HepG2 (cell line): ENCODE results near the gene DSTN. TPM values are rescaled to one million over a fixed set of nuclear protein-coding genes. Genes with fewer than 3 reads are reported as not detected.
A peak's percentile ranks its signal among the peaks of the same experiment; 100 is the strongest.

Experiments used
- ARNT ChIP-seq: fragments of 450-650 bp; IDR thresholded peaks from 2 replicates; pipeline ENCODE4 v1.6.1; 2017
- DNMT3B ChIP-seq: conservative IDR thresholded peaks from 2 replicates; pipeline ENCODE4 v1.6.1; 2016; ENCODE audit warnings: missing biosample characterization, control low read depth
- ETV6 ChIP-seq: sonication (generic); formaldehyde crosslinking; conservative IDR thresholded peaks from 2 replicates; pipeline ENCODE4 v1.4.0; 2020; ENCODE audit warnings: missing genetic modification reagents
- FOXA1 ChIP-seq, 2 experiments: fragments of 450-650 bp in 1 of 2; sonication (generic) in 1 of 2; formaldehyde crosslinking in 1 of 2; IDR thresholded peaks; 2 replicates each; pipeline versions ENCODE4 v1.4.0 to v1.6.1; 2016 to 2020; ENCODE audit warnings: missing genetic modification reagents in 1 of 2
- HMG20A ChIP-seq: IDR thresholded peaks from 2 replicates; pipeline ENCODE4 v1.6.1; 2016; ENCODE audit warnings: borderline replicate concordance
- ISL2 ChIP-seq: sonication (generic); formaldehyde crosslinking; IDR thresholded peaks from 2 replicates; pipeline ENCODE4 v1.5.0; 2020; ENCODE audit warnings: missing genetic modification reagents
- KDM1A ChIP-seq: IDR thresholded peaks from 2 replicates; pipeline ENCODE4 v1.6.1; 2016; ENCODE audit warnings: missing compliant biosample characterization
- KDM4B ChIP-seq: sonication (generic); formaldehyde crosslinking; IDR thresholded peaks from 2 replicates; pipeline ENCODE4 v1.4.0; 2020; ENCODE audit warnings: missing genetic modification reagents
- KLF12 ChIP-seq: sonication (generic); formaldehyde crosslinking; IDR thresholded peaks from 2 replicates; pipeline ENCODE4 v1.4.0; 2020; ENCODE audit warnings: missing genetic modification reagents, borderline replicate concordance
- NR2F1 ChIP-seq, 2 experiments: fragments of 450-650 bp in 1 of 2; formaldehyde crosslinking in 1 of 2; IDR thresholded peaks; 2 replicates each; pipeline versions ENCODE4 v1.5.0 to v1.6.1; 2016 to 2020; ENCODE audit warnings: mild to moderate bottlenecking in 1 of 2, missing compliant biosample characterization in 1 of 2, missing genetic modification reagents in 1 of 2, moderate library complexity in 1 of 2
- POLR2AphosphoS5 ChIP-seq: IDR thresholded peaks from 2 replicates; pipeline ENCODE4 v1.6.1; 2012; ENCODE audit warnings: low read depth, low read length
- REL ChIP-seq: sonication (generic); formaldehyde crosslinking; conservative IDR thresholded peaks from 2 replicates; pipeline ENCODE4 v1.8.0; 2022; ENCODE audit warnings: mild to moderate bottlenecking, missing genetic modification reagents, moderate library complexity
- TBP ChIP-seq: sonication (generic); formaldehyde crosslinking; IDR thresholded peaks from 2 replicates; pipeline ENCODE4 v1.5.0; 2020; ENCODE audit warnings: missing genetic modification reagents
- ZBTB38 ChIP-seq: sonication (generic); formaldehyde crosslinking; IDR thresholded peaks from 2 replicates; pipeline ENCODE4 v1.5.1; 2020; ENCODE audit warnings: mild to moderate bottlenecking, missing genetic modification reagents
- ZFX ChIP-seq: sonication (generic); formaldehyde crosslinking; IDR thresholded peaks from 2 replicates; pipeline ENCODE4 v1.4.0; 2020; ENCODE audit warnings: mild to moderate bottlenecking, low read depth, missing genetic modification reagents, moderate library complexity
- ZNF333 ChIP-seq: sonication (generic); formaldehyde crosslinking; IDR thresholded peaks from 2 replicates; pipeline ENCODE4 v1.4.0; 2020; ENCODE audit warnings: mild to moderate bottlenecking, missing genetic modification reagents, borderline replicate concordance
- ZNF546 ChIP-seq: sonication (generic); formaldehyde crosslinking; conservative IDR thresholded peaks from 2 replicates; pipeline ENCODE4 v1.8.1; 2023; ENCODE audit warnings: mild to moderate bottlenecking, missing genetic modification reagents
- ZNF550 ChIP-seq: sonication (generic); formaldehyde crosslinking; IDR thresholded peaks from 2 replicates; pipeline ENCODE4 v1.4.0; 2020; ENCODE audit warnings: mild to moderate bottlenecking, missing genetic modification reagents, borderline replicate concordance
- ZNF883 ChIP-seq: sonication (generic); formaldehyde crosslinking; IDR thresholded peaks from 2 replicates; pipeline ENCODE4 v1.5.1; 2020; ENCODE audit warnings: mild to moderate bottlenecking, missing genetic modification reagents; ENCODE audit errors: not compliant biosample characterization
- polyA plus RNA-seq, 8 experiments: library from polyadenylated mRNA; depleted of rRNA in 3 of 8; stranded (reverse) in 7 of 8; unstranded in 1 of 8; fragments of >200 nt; fragmentation: Illumina TruSeq in 4 of 8; extraction: Trizol in 4 of 8; gene quantifications; 2 replicates each; pipeline versions ENCODE4 v1.2.1 to v1.2.3, GENCODE V29; 2011 to 2016; ENCODE audit warnings: low read depth in 4 of 8, missing spikeins in 1 of 8, mixed read lengths in 1 of 8; ENCODE audit not compliant: insufficient read depth in 1 of 8
- total RNA-seq, 5 experiments: library from RNA; depleted of rRNA; stranded (reverse); fragments of >200 nt; fragmentation: Illumina TruSeq; extraction: Trizol; gene quantifications; 2 replicates each; pipeline ENCODE4 v1.2.3, GENCODE V29; 2016; ENCODE audit warnings: low read depth in 1 of 5
- TF ChIP-seq, protein P1 (sequence below): sonication (generic); formaldehyde crosslinking; IDR thresholded peaks from 2 replicates; pipeline ENCODE4 v1.4.0; 2020; ENCODE audit warnings: missing genetic modification reagents
- TF ChIP-seq, protein P2 (sequence below), 2 experiments: sonication (generic) in 1 of 2; formaldehyde crosslinking in 1 of 2; IDR thresholded peaks; 2 replicates each; pipeline versions ENCODE4 v1.4.0 to v1.6.1; 2018 to 2020; ENCODE audit warnings: missing genetic modification reagents in 2 of 2, borderline replicate concordance in 1 of 2, low read depth in 1 of 2, mild to moderate bottlenecking in 1 of 2, missing biosample characterization in 1 of 2
- TF ChIP-seq, protein P3 (sequence below): sonication (generic); formaldehyde crosslinking; IDR thresholded peaks from 2 replicates; pipeline ENCODE4 v1.5.1; 2020; ENCODE audit warnings: mild to moderate bottlenecking, missing genetic modification reagents, moderate library complexity
- TF ChIP-seq, protein P4 (sequence below): IDR thresholded peaks from 2 replicates; pipeline ENCODE4 v1.6.1; 2016; ENCODE audit warnings: missing biosample characterization, missing genetic modification reagents, low read depth

The DSTN gene
- total and polyA plus RNA-seq, 2 of the 13 experiments (the other 11 are each of a cell fraction or from before 2014, with no cell fraction given): 27.6 to 106 TPM

DNA sequence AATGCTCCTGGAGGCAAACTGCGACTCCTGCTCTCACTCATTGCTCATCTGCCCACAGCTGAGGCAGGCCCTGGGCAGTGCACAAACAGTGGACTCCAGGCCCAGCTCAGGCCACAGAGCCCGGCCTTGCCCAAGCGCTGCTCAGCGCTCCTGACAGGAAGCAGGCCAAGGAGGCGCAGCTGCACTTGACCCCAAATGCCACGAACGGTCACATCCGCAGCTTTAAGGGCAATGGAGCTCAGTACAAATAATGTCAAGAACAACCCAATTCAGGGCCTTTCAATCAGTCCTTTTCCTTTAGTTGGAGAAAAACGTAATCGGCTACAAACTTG lies 78.4 kb downstream of the DSTN start (continued):
- TF ChIP-seq, protein P1, sequence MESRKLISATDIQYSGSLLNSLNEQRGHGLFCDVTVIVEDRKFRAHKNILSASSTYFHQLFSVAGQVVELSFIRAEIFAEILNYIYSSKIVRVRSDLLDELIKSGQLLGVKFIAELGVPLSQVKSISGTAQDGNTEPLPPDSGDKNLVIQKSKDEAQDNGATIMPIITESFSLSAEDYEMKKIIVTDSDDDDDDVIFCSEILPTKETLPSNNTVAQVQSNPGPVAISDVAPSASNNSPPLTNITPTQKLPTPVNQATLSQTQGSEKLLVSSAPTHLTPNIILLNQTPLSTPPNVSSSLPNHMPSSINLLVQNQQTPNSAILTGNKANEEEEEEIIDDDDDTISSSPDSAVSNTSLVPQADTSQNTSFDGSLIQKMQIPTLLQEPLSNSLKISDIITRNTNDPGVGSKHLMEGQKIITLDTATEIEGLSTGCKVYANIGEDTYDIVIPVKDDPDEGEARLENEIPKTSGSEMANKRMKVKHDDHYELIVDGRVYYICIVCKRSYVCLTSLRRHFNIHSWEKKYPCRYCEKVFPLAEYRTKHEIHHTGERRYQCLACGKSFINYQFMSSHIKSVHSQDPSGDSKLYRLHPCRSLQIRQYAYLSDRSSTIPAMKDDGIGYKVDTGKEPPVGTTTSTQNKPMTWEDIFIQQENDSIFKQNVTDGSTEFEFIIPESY: peak; percentile 90
- TF ChIP-seq REL (no peak), ZFX (CRISPR knock-in tag) (0 out of 2 replicates have a peak, but pooled peaks have one; percentile 25), KLF12 (CRISPR knock-in tag) (no peak), TBP (CRISPR knock-in tag) (no peak), FOXA1 (IDR thresholded peaks at IDR 0.05) (no peak), FOXA1 (CRISPR knock-in tag; IDR thresholded peaks at IDR 0.05) (no peak), ZNF883 (CRISPR knock-in tag) (no peak), ISL2 (CRISPR knock-in tag) (no peak), ZNF546 (CRISPR knock-in tag) (no peak), ZNF333 (CRISPR knock-in tag) (no peak), ETV6 (CRISPR knock-in tag) (no peak), HMG20A (CRISPR knock-in tag) (no peak), DNMT3B (CRISPR knock-in tag) (no peak), POLR2AphosphoS5 (0 out of 2 replicates have a peak, but pooled peaks have one; percentile 25), ZNF550 (no peak), KDM4B (no peak), NR2F1 (CRISPR knock-in tag; IDR thresholded peaks at IDR 0.05) (no peak), ZBTB38 (peak; percentile 69; the same call in 1 of the 2 replicates), KDM1A (no peak), ARNT (no peak)
- TF ChIP-seq, protein P2, sequence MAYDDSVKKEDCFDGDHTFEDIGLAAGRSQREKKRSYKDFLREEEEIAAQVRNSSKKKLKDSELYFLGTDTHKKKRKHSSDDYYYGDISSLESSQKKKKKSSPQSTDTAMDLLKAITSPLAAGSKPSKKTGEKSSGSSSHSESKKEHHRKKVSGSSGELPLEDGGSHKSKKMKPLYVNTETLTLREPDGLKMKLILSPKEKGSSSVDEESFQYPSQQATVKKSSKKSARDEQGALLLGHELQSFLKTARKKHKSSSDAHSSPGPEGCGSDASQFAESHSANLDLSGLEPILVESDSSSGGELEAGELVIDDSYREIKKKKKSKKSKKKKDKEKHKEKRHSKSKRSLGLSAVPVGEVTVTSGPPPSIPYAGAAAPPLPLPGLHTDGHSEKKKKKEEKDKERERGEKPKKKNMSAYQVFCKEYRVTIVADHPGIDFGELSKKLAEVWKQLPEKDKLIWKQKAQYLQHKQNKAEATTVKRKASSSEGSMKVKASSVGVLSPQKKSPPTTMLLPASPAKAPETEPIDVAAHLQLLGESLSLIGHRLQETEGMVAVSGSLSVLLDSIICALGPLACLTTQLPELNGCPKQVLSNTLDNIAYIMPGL (CRISPR knock-in tag; IDR thresholded peaks at IDR 0.05; ENCODE audit: borderline replicate concordance in 1 of 2, low read depth in 1 of 2): no peak
- TF ChIP-seq, protein P3, sequence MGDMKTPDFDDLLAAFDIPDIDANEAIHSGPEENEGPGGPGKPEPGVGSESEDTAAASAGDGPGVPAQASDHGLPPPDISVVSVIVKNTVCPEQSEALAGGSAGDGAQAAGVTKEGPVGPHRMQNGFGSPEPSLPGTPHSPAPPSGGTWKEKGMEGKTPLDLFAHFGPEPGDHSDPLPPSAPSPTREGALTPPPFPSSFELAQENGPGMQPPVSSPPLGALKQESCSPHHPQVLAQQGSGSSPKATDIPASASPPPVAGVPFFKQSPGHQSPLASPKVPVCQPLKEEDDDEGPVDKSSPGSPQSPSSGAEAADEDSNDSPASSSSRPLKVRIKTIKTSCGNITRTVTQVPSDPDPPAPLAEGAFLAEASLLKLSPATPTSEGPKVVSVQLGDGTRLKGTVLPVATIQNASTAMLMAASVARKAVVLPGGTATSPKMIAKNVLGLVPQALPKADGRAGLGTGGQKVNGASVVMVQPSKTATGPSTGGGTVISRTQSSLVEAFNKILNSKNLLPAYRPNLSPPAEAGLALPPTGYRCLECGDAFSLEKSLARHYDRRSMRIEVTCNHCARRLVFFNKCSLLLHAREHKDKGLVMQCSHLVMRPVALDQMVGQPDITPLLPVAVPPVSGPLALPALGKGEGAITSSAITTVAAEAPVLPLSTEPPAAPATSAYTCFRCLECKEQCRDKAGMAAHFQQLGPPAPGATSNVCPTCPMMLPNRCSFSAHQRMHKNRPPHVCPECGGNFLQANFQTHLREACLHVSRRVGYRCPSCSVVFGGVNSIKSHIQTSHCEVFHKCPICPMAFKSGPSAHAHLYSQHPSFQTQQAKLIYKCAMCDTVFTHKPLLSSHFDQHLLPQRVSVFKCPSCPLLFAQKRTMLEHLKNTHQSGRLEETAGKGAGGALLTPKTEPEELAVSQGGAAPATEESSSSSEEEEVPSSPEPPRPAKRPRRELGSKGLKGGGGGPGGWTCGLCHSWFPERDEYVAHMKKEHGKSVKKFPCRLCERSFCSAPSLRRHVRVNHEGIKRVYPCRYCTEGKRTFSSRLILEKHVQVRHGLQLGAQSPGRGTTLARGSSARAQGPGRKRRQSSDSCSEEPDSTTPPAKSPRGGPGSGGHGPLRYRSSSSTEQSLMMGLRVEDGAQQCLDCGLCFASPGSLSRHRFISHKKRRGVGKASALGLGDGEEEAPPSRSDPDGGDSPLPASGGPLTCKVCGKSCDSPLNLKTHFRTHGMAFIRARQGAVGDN (CRISPR knock-in tag): peak; percentile 36; the same call in 1 of the 2 replicates
- TF ChIP-seq, protein P4, sequence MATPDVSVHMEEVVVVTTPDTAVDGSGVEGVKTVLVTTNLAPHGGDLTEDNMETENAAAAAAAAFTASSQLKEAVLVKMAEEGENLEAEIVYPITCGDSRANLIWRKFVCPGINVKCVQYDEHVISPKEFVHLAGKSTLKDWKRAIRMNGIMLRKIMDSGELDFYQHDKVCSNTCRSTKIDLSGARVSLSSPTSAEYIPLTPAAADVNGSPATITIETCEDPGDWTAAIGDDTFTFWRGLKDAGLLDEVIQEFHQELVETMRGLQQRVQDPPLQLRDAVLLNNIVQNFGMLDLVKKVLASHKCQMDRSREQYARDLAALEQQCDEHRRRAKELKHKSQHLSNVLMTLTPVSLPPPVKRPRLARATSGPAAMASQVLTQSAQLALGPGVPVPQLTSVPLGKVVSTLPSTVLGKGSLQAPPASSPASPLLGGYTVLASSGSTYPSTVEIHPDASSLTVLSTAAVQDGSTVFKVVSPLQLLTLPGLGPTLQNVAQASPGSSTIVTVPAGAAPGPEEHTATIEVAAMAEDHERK (CRISPR knock-in tag): no peak
